Suppressor macrophage treated with lipopolysaccharide for 4 hours (primary cell): ENCODE data around the gene MARCO.
A peak's percentile ranks its signal among the peaks of the same experiment; 100 is the strongest.

Source experiments
- DNase-seq: peaks from one replicate; pipeline ENCODE4 v3.0.0-alpha.2; 2020

Gene MARCO

GRCh38 chr2:118929059-118929458 lies 12.9 kb upstream of the MARCO start:
- peak; percentile 78 for DNase-seq

DNA sequence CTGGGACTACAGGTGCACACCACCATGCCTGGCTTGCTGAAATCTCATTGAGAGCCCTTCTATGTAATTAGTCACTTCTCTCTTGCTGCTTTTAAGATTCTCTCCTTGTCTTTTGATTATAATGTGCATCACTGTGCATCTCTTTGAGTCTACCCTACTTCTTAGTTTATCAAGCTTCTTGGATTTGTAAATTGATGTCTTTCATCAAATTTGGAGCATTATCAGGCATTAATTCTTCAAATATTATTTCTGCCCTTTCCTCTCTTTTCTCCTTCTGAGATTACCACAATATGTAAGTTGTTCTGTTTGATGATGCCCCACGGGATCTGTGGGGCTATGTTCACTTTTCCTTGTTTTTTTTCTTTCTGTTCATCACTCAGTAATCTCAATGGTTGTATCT lies 9.0 kb upstream of the MARCO start:
- no peak for DNase-seq

GRCh38 chr2:118936306-118936705 lies 5.7 kb upstream of the MARCO start:
- DNase-seq, result peak; percentile 82

DNA sequence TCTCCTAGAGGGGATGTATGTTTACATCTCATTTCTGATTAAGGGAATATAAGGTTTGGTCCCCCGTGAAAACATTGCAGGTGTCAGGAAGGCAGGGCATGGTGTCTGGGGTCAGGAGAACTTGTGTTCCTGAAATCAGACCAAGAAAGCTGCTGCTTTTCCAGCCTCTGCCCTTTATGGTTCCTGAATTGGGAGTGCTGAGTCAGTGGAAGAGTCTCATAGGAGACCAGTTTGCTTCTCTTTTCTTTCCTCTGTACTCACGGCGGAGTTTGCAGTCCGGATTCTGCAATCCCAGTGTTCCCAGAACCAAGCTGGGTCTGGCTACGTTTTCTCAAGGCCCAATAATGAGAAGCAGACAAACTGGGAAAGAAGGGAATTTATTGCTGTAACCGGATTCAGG lies 5.1 kb upstream of the MARCO start:
- DNase-seq, result peak; percentile 80

DNA sequence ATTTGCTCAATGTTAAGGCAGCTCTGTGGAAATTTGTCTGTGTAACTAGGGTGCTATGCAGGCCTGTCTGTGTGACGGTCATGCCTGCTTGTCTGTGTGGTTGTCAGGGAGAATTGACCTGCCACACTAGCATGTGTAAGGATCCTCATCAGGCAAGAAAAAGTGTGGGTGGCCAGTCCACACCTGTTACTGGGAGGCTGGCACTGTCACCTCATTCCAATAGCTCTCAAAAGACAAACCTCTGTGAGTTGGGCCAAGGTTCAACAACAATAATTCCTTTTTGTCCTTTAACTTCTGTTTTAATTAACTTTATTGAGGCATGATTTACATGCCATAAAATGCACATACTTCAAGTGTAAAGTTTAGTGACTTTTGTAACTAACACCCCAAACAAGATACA lies 4.2 kb upstream of the MARCO start:
- DNase-seq, result no peak

DNA sequence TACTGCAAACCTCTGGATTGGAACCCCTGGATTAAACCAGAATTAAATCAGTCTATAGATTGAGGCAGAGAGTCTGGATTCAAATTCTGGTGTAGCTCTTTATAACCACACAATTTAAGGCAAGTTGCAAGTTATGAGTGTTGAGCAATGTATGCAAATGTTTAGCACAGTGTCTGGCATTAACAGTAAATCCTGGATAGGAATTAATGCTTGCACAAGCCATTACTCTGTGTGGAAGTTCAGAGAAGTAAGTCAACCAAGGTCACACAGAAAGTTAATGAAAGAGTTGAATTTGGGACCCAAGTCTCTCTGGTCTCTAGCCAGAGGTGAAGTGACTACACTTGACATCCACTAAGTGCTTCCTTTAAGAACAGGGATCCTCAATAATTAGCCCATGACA lies 2.0 kb upstream of the MARCO start:
- DNase-seq, result peak; percentile 88

DNA sequence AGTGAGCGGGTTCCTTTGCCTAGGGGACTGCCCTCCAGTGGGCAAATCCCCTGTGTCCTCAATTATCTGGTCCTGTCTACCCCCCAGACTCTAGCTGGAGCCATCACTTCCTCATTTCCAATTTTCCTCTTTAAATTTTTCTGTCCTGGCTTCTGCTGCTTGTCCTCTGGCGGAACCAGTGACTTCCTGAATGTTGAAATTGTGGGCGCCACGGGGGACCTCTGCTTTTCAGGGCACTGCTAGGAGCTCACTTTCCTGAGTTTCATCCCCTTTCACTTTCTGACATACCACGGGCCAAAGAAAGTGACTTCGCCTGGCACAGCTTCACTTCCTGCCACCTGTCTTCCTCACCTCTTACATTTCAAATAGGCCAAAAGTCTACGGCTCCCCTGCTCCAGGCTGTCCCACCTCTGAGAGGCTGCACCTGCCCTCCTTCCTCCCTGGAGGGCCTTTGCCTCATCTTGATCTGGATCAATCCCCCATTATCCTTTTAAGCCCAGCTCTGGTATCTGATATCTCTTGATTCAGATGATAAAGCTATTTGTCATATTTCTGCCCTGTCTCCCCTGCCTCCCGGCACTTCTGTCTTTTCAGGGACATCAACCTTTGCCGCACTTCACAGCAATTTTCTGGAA lies 1.4 kb upstream of the MARCO start:
- DNase-seq, result peak; percentile 91

DNA sequence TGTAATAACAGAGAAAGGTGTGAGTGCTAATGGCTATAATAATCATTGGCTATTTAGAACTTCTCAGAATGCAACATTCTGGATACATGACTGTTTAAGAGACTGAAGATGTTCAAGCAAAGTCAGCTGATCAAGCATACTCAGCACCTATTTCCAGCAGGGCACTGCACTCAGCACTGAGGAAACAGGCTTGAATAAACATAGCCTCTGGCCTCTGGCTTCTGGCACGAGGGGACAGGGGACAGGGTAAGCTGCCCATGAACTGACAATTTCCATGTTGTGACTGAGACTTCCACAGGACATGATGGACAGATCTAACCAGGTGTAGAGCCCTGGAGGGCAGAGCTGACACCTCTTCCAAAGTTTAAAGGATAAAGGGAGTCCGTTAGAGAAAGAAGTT lies 1.3 kb downstream of the MARCO start:
- DNase-seq, result no peak

GRCh38 chr2:118945881-118946280 lies 3.9 kb downstream of the MARCO start:
- DNase-seq, result peak; percentile 72

DNA sequence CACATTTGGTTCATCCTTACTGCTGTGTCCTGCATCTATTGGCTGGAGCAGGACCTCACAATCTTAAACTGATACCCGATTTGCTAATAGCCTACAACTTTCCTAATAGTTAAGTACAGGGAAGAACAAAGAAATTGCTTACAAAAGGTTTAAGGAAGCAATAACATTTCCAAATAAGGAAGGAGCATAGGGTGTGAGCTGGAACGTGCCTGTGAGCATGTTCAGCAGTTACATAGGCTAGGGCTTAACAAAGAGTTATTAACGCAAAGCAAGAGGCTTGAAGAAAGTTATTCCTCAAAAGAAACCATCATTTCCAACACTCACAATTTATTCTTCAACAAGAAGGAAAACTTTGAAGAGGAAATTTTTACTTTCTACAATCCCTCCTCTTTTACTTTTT lies 6.3 kb downstream of the MARCO start:
- peak; percentile 79 for DNase-seq

DNA sequence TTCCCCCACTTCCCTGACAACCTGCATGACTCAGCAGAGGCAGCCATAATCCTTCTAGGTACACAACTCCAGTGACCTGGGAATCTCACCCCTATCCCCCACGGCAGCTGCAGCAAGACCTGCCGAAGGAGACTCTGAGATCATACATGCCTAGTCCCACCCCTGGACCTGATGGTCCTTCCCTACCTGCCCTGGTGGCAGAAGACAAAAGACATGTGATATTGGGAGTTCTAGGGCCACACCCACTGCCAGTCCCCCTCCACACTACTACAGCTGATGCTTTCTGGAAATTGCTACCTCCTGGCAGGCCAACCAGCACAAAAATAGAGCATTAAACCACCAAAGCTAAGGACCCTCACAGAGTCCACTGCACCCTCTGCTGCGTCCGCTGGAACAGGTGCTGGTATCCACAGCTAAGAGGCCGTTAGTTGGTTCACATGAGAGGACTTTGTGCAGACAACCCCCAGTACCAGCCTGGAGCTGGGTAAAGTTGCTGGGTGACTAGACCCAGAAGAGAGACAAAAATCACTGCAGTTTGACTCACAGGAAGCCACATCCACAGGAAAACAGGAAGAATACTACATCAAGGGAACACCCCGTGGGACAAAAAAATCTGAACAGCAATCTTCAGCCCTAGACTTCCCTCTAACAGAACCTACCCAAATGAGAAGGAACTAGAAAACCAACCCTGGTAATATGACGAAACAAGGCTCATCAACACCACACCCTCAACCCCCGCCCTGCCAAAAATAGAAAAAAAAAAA lies 12.5 kb downstream of the MARCO start:
- DNase-seq, result peak; percentile 91

GRCh38 chr2:118965737-118966136 lies 23.7 kb downstream of the MARCO start:
- DNase-seq, result no peak

GRCh38 chr2:118967124-118967880 lies 25.3 kb downstream of the MARCO start:
- no peak for DNase-seq

GRCh38 chr2:118968042-118968441 lies 26.0 kb downstream of the MARCO start:
- DNase-seq, result peak; percentile 77

DNA sequence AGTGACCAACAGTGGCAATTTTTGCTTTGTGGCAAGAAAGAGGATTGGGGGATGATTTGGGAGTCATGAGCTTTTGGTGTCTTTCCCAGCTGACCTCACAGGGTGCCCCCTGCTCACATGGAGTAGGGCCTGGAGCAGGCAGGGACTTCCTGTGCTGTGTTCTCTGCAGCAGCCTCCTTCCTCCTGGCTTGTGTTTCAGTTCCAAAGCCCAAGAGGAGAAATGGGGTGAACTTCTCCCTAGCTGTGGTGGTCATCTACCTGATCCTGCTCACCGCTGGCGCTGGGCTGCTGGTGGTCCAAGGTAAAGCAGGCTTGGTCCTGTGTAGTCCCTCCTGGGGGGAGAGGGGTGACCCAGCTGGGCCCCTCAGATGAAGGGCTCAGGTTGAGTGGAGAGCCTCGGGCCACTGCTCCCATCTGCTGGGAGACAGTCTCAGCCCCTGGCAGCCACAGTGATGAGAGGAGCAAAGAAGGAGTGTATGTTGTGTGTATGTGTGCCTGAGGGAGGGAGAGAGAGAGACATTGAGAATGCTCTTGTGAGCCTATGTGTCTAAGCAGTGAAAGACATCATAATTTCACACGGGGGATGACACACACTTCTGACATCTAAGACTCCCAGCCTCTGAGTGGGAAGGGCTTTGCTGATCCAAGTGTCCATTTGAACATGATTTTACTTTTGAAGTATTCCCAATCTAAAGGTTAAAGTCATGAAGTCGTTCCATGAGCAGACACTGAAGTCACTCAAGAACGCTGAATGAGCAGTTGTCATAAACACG lies 27.2 kb downstream of the MARCO start:
- DNase-seq, result peak; percentile 74

- no peak for DNase-seq
These were observed 27.9 kb downstream of the MARCO start for GRCh38 chr2:118969734-118970395.

- peak; percentile 89 for DNase-seq
These were observed 28.6 kb downstream of the MARCO start for GRCh38 chr2:118970396-118971135.

DNA sequence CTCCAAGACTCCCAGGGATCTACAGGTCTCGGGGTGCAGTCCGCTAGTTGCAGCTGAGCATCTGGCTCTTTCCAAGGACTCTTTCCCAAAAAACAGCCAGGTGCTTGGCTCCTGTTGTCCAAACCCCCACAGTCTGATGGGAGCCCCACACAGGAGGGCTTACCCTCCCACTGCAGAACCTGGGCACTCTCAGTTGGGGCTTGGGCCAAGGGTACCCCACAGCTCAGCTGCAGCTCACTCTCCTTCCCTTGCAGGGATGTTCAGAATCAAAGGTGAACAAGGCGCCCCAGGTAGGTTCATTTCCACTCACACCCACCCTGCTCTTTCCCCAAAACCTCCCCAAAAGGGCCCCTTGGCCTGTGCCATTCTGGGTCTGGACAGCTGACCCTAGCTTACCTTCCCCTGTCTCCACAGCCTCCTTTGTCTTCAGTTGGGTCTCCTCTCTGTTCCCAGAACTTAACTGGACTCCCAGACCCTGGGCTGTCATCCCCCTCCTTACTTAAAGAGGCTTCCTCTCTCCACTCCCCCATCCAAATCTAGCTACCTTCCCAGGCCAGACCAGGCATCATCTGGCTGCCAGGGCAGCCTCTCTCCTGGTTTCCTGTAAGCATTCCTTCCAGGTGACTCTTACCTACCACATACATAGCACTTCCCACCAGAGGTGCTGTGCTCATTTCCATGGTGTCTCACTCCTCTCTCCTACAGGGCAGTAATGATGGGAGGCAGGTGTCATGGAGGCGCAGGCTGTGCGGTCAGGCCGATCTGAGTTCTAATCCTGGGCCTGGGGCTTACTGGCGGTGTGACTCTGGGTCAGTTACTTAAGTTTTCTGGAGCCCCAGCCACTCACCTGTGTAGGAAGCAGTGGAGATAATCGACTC lies 29.5 kb downstream of the MARCO start:
- DNase-seq, result no peak

DNA sequence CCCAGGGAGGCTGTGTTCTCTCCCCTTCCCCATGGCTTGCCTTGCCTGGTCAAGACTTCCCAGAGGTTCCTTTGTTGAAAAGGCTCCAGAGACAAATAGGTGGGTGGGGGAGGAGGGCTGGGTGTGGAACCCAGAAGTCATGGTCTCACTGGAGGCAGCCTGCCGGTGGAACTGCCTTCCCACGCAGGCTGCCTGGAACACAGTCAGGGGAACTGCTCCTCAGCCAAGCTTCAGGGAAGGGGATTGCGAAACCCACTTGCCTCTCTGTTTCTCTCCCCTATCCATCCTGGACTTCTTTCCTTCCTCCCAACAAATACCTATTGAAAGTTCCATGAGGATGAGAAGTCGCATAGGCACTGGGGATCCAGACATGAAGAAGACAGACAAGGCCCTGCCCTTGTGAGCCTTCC lies 31.6 kb downstream of the MARCO start:
- DNase-seq, result peak; percentile 89

DNA sequence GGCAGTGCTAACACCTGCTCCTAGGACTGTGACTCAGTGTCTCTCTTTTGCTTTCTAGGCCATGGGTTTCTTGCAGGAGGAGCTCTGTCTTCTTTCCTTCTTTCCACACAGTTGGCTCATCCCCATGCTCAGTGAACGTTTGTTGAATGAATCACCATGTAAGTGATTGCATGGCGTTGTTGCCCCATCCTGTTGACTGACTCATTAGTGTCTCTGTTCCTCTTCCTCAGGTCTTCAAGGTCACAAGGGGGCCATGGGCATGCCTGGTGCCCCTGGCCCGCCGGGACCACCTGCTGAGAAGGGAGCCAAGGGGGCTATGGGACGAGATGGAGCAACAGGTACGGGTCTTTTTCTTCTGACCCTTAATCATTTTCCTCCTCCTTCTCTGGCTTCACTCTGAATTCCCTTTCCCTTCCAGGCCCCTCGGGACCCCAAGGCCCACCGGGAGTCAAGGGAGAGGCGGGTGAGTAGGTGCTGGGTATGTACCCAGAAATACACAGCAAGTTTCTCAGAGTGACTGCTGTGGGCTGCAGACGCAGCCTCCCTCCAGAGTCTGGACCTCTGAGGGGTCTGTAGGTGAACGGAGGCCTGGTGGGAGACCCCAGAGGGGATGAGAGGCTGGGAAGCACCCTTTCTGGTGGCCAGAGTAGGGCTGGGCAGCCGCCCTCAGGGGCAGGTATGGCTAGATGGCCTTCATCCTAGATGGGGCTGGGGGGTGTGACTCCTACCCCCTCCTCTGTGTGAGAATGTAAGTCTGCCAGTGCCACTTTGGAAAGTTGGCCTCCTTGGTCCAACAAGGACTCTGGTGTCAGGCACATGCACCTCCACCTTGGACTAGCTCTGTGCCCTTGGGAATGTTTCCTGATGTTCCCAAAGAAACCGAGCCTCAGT lies 32.4 kb downstream of the MARCO start:
- peak; percentile 96 for DNase-seq
